Pancreas (tissue), 10 donors: ENCODE results near the gene ZBED5. TPM values are rescaled to one million over a fixed set of nuclear protein-coding genes. Genes with fewer than 3 reads are reported as not detected.
"Not testable (repeated sequence)": the region's sequence is repeated elsewhere in the genome, so short reads cannot be mapped to it uniquely, and the experiment has no call there.

Experiments used
- ATAC-seq, 4 donors: fragments of 200-7000 bp; cut with Tn5 transposase; one replicate each; pipeline versions ENCODE4 v1.8.0 to v1.9.1; 2020; ENCODE audit warnings: mild to moderate bottlenecking in 4 of 4, moderate library complexity in 4 of 4
- DNase-seq, 6 donors: peaks; one replicate each; pipeline ENCODE4 v3.0.0-alpha.2; 2020
- FAIRE-seq: peaks from 2 replicates; lab custom pipeline; 2012; peaks lifted over from hg19 to GRCh38; lab: Jason Lieb, UNC
- H3K27ac ChIP-seq, 4 donors: fragments of 200-600 bp; sonication (generic); 1 replicate in 3 of 4; 2 replicates in 1 of 4; pipeline versions ENCODE4 v1.5.0 to v1.8.0; 2020
- H3K27me3 ChIP-seq, 4 donors: fragments of 200-600 bp; one replicate each; pipeline ENCODE4 v1.8.0; 2021
- H3K36me3 ChIP-seq, 3 donors: fragments of 200-600 bp; sonication (generic) in 1 of 3; one replicate each; pipeline versions ENCODE4 v1.5.0 to v1.8.0; 2020 to 2021
- H3K4me1 ChIP-seq, 3 donors: fragments of 200-600 bp; one replicate each; pipeline ENCODE4 v1.8.0; 2021
- H3K4me3 ChIP-seq, 4 donors: fragments of 200-600 bp; sonication (generic) in 2 of 4; one replicate each; pipeline versions ENCODE4 v1.5.0 to v1.8.0; 2020 to 2021
- H3K9me3 ChIP-seq, 4 donors: fragments of 200-600 bp; one replicate each; pipeline ENCODE4 v1.8.0; 2021
- WGBS, 2 donors: extraction: QIAGEN DNeasy Blood & Tissue Kit; methylation state at CpG; one replicate each; pipeline ENCODE4 v1.1.7; 2013; 5-methylcytosine and 5-hydroxymethylcytosine counted together
- intact Hi-C, 3 donors: fragments of 100-400 bp; cut with DNase I; formaldehyde crosslinking; loops; one replicate each; pipeline versions ENCODE4 v1.11.1 to v1.14.2; 2022
- polyA plus RNA-seq, 2 donors: library from polyadenylated mRNA; stranded (reverse); fragments of 200-250 nt; gene quantifications; one replicate each; pipeline ENCODE4 v1.2.3, GENCODE V29; 2013
- total RNA-seq, 6 donors: library from RNA; stranded (reverse); fragmentation: NEBNext Ultra II Directional in 4 of 6; extraction: Animal tissue kit (Norgen Biotek cat#: 25700) in 4 of 6; gene quantifications; one replicate each; pipeline versions ENCODE4 v1.2.1 to v1.2.4, GENCODE V29; 2021 to 2023
- TF ChIP-seq, protein P1 (sequence below), 4 donors: fragments of 200-600 bp; sonication (generic) in 3 of 4; IDR thresholded peaks; one replicate each; pipeline versions ENCODE4 v1.5.0 to v1.8.0; 2021; ENCODE audit warnings: antibody characterized with exemption in 4 of 4
- donor health status: healthy with polysubstance abuse.
- donor health status: DM: no; HTN: no; CAD: no; lungs with moderate emphysema.
- donor health status: DM: no; HTN: no; CAD: no.
- donor health status: control.
- donor health status: control.
- donor health status: Bipolar disorder and iron deficiency.
- donor health status: DM: yes; HTN: yes; CAD: no.
- donor health status: DM: no; HTN: no; CAD: no.
- donor health status: DM: no; HTN: no; CAD: no.
- donor health status: DM: yes; HTN: yes; CAD: no.

ZBED5 gene
- total and polyA plus RNA-seq, 8 donors, result 12.1 to 49.3 (median 19.7) TPM

DNA sequence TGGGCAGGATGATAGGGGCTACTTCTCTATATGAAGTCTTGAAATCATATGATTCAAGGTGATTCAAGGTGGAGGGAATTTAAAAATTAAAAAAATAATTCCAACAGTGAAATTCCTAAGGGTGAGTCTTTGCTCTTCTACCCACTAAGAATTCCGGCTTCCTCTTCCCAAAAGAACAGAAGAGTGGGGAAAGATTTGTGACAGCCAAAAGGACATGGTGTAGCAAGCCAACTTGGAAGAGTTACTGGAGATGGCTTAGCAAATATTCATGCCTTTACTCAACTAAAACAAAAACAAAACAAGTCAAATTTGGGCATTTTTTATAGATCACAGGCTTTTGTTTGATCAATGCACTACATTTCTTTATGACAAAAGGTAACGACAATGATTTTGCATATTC, 12.3 kb downstream of the ZBED5 start:
- no peak overlapping the region for H3K27ac ChIP-seq
- TF ChIP-seq, protein P1, sequence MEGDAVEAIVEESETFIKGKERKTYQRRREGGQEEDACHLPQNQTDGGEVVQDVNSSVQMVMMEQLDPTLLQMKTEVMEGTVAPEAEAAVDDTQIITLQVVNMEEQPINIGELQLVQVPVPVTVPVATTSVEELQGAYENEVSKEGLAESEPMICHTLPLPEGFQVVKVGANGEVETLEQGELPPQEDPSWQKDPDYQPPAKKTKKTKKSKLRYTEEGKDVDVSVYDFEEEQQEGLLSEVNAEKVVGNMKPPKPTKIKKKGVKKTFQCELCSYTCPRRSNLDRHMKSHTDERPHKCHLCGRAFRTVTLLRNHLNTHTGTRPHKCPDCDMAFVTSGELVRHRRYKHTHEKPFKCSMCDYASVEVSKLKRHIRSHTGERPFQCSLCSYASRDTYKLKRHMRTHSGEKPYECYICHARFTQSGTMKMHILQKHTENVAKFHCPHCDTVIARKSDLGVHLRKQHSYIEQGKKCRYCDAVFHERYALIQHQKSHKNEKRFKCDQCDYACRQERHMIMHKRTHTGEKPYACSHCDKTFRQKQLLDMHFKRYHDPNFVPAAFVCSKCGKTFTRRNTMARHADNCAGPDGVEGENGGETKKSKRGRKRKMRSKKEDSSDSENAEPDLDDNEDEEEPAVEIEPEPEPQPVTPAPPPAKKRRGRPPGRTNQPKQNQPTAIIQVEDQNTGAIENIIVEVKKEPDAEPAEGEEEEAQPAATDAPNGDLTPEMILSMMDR (IDR thresholded peaks at IDR 0.05), result no peak
- DNase-seq, result no peak
- no peaks in the 10 kb centered on the region for H3K36me3 ChIP-seq
- H3K9me3 ChIP-seq, result no peaks in the 10 kb centered on the region
- no peak for FAIRE-seq
- H3K4me1 ChIP-seq, result peaks cover 0 to 7% (median 0%) of the 10 kb centered on the region in 3 donors
- no peak for ATAC-seq
- intact Hi-C loops, result no loop called here
- H3K4me3 ChIP-seq, result no peak overlapping the region
- WGBS, 2 donors, result 89 to 94% methylated on average over 2 of the region's 2 CpGs
- H3K27me3 ChIP-seq, result no peaks in the 10 kb centered on the region

DNA sequence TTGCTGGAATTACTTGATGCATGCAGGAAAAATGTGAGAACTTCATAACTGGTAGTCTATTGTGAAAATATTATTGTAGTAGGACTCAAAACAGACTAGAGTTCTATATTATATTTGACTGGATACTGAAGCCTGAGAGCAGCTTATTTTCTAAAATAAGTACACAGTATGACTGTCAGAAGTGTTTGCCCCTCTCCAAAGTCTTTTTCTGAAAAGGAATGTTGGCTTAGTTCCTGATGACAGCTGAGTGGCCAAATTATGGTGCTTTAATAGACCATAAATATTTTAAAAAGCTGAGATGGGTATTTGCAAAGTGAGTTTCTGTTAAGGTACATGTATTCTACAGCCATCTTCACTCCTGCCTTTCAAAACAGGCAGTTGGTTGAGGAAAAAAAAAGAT, 13.1 kb downstream of the ZBED5 start:
- FAIRE-seq, result no peak
- no peak overlapping the region for H3K4me3 ChIP-seq
- intact Hi-C loops, result no loop called here

DNA sequence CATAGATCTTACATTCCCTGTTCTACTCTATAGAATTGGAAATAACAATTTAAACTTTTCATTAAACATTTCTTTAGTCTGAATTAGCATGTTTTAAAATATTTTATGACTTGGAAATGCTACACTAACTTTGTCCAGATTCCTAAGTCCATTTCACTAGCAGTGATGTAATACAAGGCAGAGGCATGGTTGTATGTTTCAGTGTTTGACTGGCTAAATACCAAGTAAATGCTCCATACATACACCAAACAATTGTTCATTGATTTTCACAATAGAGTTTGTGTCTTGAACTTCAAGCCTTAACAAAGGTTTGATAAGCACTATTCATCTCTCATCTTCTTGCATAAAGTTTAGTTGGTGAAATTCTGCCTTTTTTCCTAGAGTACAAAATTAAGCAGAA, 13.5 kb downstream of the ZBED5 start:
- no peaks in the 10 kb centered on the region for H3K36me3 ChIP-seq
- ATAC-seq (no peak), FAIRE-seq (no peak), DNase-seq (no peak)
- no peaks in the 10 kb centered on the region for H3K27me3 ChIP-seq
- no peak overlapping the region for H3K4me3 ChIP-seq
- intact Hi-C loops, result no loop called here
- no peaks in the 10 kb centered on the region for H3K9me3 ChIP-seq
- TF ChIP-seq, protein P1 (IDR thresholded peaks at IDR 0.05), result no peak
- peaks cover 0 to 7% (median 0%) of the 10 kb centered on the region in 3 donors for H3K4me1 ChIP-seq
- no peak overlapping the region for H3K27ac ChIP-seq

More for the DNA sequence above, 13.1 kb downstream of the ZBED5 start:
- no peak overlapping the region for H3K27ac ChIP-seq
- no peak for ATAC-seq
- no peaks in the 10 kb centered on the region for H3K27me3 ChIP-seq
- no peak for DNase-seq
- TF ChIP-seq, protein P1 (IDR thresholded peaks at IDR 0.05), result no peak
- no peaks in the 10 kb centered on the region for H3K9me3 ChIP-seq
- H3K4me1 ChIP-seq, result peaks cover 0 to 7% (median 0%) of the 10 kb centered on the region in 3 donors
- no peaks in the 10 kb centered on the region for H3K36me3 ChIP-seq

DNA sequence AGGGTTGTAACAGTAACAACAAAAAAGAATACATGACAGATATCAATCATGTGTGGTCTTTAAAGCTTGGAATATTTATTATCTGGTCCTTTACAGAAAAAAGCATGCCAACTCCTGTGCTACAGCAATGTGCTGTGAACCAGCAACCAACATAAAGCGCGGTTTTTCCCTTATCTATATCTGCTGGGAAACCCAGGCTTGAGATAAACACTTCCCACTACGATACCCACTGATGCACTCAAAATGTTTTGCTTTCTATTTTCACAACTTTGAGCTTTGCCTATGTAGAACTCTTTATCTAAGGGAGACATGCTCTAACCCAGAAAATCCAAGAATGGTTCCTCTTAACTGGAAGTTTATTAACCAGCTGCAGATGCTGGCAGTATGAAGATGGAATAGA, 19.0 kb downstream of the ZBED5 start:
- Histone ChIP-seq H3K4me3 (no peak overlapping the region), H3K27ac (no peak overlapping the region), H3K4me1 (peaks cover 0 to 7% (median 0%) of the 10 kb centered on the region in 3 donors), H3K27me3 (no peaks in the 10 kb centered on the region), H3K36me3 (no peaks in the 10 kb centered on the region), H3K9me3 (no peaks in the 10 kb centered on the region)
- ATAC-seq, result no peak
- TF ChIP-seq, protein P1 (IDR thresholded peaks at IDR 0.05), result no peak
- intact Hi-C loops, result no loop called here
- no peak for FAIRE-seq
- WGBS, 2 donors, result 54 to 69% methylated on average over 3 of the region's 3 CpGs
- DNase-seq, result no peak

DNA sequence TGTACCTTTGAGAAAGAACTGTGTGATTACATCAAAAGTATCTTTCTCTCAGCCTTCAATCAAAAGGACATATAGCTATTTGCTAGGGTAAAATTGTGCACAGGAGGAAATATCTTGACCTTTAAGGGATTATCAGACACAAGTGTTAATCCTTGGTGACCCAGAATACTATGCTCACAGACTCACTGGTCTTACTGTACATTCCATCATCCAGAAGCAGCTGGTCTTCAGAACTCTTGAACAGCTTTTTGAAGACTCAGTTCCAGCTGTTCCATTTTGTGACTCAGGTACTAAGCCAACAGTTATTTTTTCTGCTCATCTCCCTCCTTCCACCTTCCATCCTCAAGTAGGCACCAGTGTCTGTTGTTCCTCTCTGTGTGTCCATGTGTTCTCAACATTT, 19.8 kb downstream of the ZBED5 start:
- FAIRE-seq (no peak), DNase-seq (no peak), ATAC-seq (no peak)
- Histone ChIP-seq H3K4me1 (peaks cover 0 to 7% (median 0%) of the 10 kb centered on the region in 3 donors), H3K9me3 (no peaks in the 10 kb centered on the region), H3K36me3 (no peaks in the 10 kb centered on the region), H3K27me3 (no peaks in the 10 kb centered on the region), H3K4me3 (no peak overlapping the region), H3K27ac (no peak overlapping the region)
- TF ChIP-seq, protein P1 (IDR thresholded peaks at IDR 0.05), result no peak
- intact Hi-C loops, result no loop called here

DNA sequence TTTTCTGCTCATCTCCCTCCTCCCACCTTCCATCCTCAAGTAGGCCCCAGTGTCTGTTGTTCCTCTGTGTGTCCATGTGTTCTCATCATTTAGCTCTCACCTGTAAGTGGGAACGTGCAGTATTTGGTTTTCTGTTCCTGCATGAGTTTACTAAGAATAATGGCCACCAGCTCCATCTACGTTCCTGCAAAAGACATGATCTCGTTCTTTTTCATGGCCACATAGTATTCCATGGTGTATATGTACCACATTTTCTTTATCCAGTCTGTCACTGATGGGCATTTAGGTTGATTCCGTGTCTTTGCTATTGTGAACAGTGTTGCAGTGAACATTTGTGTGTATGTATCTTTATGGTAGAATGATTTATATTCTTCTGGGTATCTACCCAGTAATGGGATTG, 21.0 kb downstream of the ZBED5 start:
- FAIRE-seq, H3K27ac ChIP-seq, H3K4me3 ChIP-seq, H3K36me3 ChIP-seq, DNase-seq, H3K4me1 ChIP-seq, H3K27me3 ChIP-seq, ATAC-seq, intact Hi-C loops, H3K9me3 ChIP-seq: not testable (repeated sequence)
- 78 to 86% methylated on average over 4 of the region's 4 CpGs for WGBS, 2 donors
